NCI-H2227 (cell line): ENCODE results near the gene GGACT.
A peak's percentile ranks its signal among the peaks of the same experiment; 100 is the strongest.

Experiments
- DNase-seq: peaks from one replicate; lab custom pipeline; 2025; ENCODE audit not compliant: unreplicated experiment; lab: John Stamatoyannopoulos, UW

Gene GGACT

DNA sequence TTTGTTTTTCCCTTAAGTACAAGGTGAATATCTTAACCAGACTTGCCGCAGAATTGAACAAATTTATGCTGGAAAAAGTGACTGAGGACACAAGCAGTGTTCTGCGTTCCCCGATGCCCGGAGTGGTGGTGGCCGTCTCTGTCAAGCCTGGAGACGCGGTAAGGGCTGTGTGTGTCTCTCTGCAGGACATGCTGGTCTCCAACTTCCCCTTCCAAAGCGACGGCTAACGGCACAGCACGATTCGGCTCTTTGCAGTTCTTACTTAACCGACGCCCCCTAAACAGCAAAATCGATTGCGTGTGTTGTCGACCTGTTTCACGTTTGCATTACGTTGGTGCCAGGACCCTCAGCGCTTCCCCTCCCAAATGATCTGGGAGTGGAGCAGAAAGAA is 73.2 kb downstream of the GGACT start:
- peak; percentile 22 for DNase-seq

- DNase-seq: peak; percentile 85
These were observed 73.7 kb downstream of the GGACT start for GRCh38 chr13:100514788-100515409.

- DNase-seq: peak; percentile 78
These were observed 74.5 kb downstream of the GGACT start for GRCh38 chr13:100513987-100514670.

- DNase-seq: no peak
These were observed 75.4 kb downstream of the GGACT start for GRCh38 chr13:100513171-100513570.

DNA sequence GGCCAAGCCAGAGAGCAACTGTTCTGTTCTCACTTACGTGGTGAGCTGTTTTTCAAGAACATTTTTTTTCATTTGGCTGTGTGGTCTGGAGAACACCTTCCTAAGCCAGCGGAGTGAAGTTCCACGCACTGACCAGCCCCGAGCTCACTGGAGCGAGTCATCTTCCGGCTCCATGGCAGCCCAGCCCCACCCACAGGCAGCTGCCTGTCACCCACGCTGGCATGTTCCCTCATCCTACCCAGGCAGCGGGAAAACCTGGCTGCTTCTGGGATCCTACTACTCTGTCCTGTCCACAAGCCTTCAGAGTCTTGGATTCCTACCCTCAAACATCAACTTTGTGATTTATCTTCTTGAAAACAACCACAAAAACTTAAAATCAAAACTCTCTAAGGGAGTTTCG is 76.2 kb downstream of the GGACT start:
- DNase-seq: no peak

DNA sequence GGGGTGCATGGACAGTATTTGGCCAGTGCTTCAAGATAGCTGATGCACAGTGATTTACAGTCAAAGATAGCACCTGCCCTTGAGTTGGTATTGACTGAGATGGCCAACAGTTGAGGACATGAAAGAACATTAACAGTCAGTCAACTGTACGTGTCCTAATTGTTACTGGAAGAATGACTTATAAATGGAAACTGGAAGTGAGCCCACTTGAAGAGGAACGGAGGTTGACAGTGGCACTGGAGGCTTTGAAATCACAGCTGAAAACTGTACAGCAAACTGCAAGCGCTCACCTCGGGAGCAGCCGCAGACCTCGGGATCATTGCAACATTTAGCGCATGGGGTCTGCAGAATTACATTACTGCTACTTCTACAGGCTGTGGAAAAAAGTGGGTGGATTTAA is 77.1 kb downstream of the GGACT start:
- peak; percentile 8 for DNase-seq

DNA sequence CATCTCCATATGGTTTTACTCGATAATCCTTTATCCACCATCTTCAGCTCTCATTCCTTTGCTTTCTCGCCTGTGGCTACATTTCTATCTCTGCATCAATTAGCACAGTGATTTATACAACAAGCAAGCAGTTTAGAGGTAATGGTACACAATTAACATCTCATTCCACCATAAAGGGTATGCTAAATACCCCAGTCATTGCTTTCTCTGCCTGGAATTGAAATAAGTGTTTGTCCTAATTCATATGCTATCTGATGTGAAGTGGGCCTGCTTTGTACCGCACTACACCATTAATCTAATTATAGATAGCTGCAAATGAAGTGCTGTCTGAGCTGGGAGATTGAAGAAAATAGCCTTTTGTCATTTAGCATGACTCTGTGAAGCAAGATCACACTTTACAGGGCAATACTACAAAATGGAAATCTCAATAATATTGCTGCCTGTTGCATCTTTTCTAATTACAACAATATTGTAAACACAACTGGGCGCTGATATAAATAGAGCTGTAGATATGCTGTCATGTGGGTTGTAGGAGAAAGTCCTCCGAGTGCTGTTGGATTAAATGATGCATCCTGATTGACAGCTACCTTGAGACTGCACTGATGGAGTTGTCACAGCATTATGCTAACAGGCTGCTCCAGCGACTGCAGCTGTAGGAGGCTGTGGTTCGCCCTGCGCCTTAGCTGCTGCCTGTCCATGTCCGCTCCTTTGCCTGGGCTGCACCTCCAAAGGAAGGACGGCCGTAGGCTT is 78.2 kb downstream of the GGACT start:
- DNase-seq: peak; percentile 26

DNA sequence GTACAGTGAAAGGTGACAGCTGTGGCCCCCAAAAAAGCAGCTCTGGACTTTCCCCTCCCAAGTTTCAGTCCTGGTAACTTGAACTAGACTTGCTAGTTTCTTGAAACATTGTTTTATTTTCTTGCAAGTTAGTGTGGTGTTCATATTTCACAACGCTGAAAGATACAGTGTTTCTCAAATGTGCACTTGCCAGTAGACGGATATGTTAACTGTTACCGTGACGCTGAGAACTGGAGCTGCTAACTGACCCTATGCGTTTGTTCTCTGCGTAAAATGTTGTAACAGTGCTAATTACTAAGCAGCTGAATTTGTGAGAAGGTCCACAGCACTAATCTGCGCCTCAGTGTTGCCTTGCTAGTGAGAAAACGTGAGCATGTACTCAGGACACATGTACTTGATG is 79.6 kb downstream of the GGACT start:
- peak; percentile 15 for DNase-seq

- DNase-seq: peak; percentile 47
These were observed 80.1 kb downstream of the GGACT start for GRCh38 chr13:100508455-100508854.

DNA sequence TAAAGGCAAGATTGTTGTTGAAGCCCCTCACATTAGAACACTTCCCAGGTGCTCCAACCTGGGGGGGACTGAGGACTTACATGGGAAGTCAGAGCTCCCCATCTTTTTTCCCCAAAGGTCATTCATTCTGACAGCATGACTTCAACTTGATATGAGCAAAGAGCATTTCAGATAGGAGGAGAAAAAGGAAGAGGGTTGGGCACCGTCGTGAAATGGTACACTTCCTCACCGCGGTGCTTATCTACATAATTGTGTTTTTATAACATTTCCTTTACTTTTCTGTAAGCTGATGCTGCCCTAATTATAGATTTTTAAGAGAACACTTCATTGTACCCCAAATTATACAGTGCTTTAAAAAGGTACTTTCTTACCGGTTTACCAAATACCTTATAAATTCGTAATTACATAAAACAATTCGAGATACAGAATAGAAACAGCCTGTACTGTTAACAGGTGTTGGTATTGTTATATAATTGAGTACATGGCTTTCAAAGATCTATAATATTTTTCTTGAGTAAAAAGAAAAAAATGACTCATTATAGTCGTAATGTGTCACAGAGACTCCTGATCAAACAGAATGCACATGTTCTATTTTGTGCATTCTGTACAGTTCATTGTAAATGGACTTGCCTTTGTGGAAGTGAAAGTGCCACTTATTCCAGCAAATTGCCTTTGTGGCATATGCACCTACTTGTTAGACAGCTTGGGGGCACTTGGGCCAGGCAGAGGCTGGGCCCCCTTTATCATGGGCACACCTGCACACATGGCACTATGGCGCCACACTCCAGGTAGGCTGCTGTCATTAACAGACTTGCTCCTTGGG is 81.8 kb downstream of the GGACT start:
- DNase-seq: peak; percentile 50

GRCh38 chr13:100506154-100506553 is 82.4 kb downstream of the GGACT start:
- no peak for DNase-seq

- DNase-seq: no peak
These were observed 85.0 kb downstream of the GGACT start for GRCh38 chr13:100503622-100504021.

GRCh38 chr13:100502446-100502845 is 86.1 kb downstream of the GGACT start:
- no peak for DNase-seq

DNA sequence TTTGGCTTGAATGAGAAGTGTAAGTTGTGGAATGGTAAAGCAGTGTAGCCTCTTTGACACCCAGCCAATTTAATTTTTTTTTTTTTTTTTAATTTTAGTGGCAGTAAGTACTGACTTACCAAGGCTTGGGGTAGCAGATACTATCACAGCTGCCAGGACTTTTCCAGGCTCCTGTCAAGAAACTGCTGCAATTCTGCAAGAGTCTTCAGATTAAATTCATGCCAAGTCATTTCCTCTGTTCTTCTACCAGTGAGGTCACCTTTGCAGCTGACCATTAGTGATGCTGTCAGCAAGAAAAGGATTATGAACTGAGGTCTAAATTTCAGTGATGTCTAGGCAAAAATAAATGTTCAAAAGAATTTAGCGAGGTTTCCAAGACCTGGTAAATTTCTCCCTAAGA is 91.2 kb downstream of the GGACT start:
- DNase-seq: no peak

- peak; percentile 18 for DNase-seq
These were observed 93.1 kb downstream of the GGACT start for GRCh38 chr13:100495455-100495854.

DNA sequence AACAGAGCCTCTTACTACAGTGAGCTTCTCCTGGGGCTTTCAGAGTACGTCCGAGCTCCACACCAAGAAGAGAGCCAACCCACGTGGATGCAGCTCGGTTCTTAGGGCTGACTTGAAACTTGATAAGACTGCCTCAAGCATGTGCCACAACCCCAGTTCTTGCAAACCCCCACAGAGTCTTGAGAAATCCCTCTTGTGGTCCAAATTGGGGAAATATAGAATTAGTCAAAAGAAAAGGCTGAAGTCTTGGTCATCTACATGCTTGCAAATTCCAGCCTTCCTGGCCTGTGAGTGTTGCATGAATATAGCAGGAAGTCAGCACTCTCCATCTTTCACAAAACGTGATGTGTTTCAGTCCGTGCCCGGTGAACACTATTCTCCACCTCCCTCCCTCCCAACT is 95.2 kb downstream of the GGACT start:
- no peak for DNase-seq

DNA sequence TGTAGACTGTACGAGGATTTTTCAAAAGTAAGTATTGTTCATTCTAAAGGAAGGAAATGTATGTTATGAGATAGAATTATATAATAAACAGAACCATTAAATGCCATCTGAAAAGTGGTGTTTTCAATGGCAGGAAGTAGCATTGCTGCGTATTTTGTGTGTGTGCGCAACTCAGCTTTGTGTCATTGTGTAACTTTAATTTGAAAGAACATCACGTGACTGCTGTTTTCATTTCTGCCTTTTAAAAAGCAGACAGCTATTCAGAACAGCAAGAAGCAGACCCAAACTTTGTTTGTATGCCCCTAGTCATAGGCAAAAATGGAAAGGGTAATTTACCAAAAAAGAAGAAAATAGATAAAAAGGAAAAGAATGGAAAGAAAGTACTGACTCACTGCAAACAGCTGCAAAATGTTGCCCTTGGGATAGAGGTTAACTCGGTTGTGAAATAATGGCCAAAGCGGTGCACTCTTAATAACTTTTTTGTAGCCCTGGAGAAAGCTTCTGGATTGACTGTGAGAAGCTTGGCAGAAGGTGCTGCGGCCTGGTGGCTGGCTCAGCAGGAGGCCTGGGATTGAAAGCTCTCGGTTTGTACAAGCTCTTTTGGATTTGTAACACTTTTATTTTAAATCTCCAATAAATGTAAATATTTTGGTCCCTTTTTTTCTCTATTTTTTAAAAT is 97.3 kb downstream of the GGACT start:
- no peak for DNase-seq

GRCh38 chr13:100490692-100491091 is 97.9 kb downstream of the GGACT start:
- DNase-seq: no peak

DNA sequence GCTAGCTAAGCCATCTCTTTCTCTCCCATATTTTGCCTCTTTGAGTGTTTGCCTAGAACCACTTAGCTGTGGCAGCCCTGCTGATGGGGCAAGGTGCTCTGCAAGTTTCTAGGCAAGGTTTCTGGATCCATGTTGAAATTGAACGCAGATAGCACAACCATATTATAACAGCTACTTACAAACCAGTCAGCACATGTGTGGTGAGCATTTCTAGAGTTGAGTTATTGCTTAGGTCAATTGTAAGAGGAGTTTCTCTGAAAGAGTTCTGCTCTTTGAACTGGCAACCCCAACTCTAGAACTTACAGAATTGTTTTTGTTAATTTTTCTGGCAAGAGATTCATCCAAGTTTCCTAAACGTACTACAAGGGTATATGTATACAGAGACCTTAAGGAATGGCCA is 103.3 kb downstream of the GGACT start:
- no peak for DNase-seq

DNA sequence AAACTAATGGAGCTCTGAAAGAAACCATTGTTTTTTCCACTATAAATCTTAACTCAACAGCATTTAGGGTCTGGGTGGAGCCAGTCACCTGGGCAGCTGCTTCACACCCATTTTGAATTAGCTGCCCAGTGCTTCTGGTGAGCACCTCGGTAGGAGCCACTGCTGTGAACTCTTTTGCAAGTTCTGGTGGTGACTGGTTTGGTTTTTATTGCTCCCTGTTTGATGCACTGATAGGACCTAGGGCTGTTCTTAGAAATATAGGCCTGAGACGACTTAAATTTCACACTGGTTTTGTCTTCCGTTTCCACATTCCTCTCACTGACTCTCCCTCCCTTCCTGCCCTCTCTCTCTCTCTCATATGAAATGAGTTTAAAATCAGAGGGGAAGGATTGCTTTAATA is 103.9 kb downstream of the GGACT start:
- DNase-seq: no peak

GRCh38 chr13:100483841-100484381 is 104.7 kb downstream of the GGACT start:
- peak; percentile 58 for DNase-seq
